ENCODE data around the gene CNGA1.
"Not testable (repeated sequence)": the region's sequence is repeated elsewhere in the genome, so short reads cannot be mapped to it uniquely, and the experiment has no call there.

CNGA1 gene

DNA sequence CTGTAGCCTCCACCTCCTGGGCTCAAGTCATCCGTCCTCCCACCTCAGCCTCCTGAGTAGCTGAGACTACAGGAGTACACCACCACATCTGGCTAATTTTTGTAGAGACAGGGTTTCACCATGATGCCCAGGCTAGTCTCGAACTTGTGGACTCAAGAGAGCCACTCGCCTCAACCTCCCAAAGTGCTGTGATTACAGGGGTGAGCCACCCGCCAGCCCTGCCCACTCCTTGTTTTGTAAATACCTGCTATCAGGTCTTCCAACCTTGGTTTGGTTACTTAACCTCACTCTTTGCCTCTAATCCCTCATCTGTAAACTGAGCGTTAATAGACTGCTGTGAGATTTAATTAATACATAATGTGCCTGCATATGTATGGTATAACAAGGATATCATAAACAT, 803 bp downstream of the CNGA1 start:
- H3K27ac ChIP-seq (ENCODE audit: low read length), result no peak overlapping the region

DNA sequence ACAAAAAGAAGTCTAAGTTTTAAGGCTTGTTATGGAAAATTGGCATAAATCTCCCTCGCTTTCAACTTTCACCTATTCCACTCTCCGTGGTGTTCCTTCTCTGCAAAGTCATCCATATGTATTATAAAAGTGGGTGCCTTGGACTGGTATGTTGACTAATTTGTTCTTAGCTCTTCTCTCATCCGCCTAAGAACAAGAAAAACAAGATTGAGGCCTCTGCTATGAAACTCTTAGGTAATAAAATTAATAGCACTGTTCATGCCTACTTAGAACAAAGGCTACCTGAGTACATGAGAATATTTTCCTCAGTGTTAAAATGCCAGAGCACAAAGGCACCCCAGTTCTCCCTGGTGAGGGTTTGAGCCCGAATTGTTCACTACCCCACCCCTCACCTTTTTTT, 1.3 kb downstream of the CNGA1 start:
- H3K27me3 ChIP-seq (ENCODE audit: insufficient read depth, low read length, poor library complexity), result no peaks in the 10 kb centered on the region
- H3K9ac ChIP-seq (ENCODE audit: low read depth, low read length), result no peak overlapping the region
- H4K20me1 ChIP-seq (ENCODE audit: insufficient read depth, low read length), result no peaks in the 10 kb centered on the region
- no peaks in the 10 kb centered on the region for H3K9me3 ChIP-seq (ENCODE audit: insufficient read depth, low read length, severe bottlenecking)
- ATAC-seq (ENCODE audit: insufficient read depth, low read depth), result no peak
- no peak for DNase-seq
- no peaks in the 10 kb centered on the region for H3K36me3 ChIP-seq (ENCODE audit: insufficient read depth, low read length)
- H2AFZ ChIP-seq (ENCODE audit: low read depth, low read length), result no peak overlapping the region
- TF ChIP-seq, protein P1, sequence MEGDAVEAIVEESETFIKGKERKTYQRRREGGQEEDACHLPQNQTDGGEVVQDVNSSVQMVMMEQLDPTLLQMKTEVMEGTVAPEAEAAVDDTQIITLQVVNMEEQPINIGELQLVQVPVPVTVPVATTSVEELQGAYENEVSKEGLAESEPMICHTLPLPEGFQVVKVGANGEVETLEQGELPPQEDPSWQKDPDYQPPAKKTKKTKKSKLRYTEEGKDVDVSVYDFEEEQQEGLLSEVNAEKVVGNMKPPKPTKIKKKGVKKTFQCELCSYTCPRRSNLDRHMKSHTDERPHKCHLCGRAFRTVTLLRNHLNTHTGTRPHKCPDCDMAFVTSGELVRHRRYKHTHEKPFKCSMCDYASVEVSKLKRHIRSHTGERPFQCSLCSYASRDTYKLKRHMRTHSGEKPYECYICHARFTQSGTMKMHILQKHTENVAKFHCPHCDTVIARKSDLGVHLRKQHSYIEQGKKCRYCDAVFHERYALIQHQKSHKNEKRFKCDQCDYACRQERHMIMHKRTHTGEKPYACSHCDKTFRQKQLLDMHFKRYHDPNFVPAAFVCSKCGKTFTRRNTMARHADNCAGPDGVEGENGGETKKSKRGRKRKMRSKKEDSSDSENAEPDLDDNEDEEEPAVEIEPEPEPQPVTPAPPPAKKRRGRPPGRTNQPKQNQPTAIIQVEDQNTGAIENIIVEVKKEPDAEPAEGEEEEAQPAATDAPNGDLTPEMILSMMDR (IDR thresholded peaks at IDR 0.05; ENCODE audit: borderline replicate concordance, extremely low read depth, low read length, poor library complexity, severe bottlenecking), result no peak
- TF ChIP-seq EZH2 (IDR thresholded peaks at IDR 0.05; ENCODE audit: borderline replicate concordance, low read depth, low read length, severe bottlenecking), result no peak
- no peak overlapping the region for H3K4me3 ChIP-seq (ENCODE audit: low read depth in 1 of 2, low read length in 2 of 2)
- H3K79me2 ChIP-seq (ENCODE audit: insufficient read depth, low read length), result no peaks in the 10 kb centered on the region
- H3K27ac ChIP-seq (ENCODE audit: low read length), result no peak overlapping the region
- H3K4me2 ChIP-seq (ENCODE audit: insufficient read depth, low read length), result no peak overlapping the region
- no peaks in the 10 kb centered on the region for H3K4me1 ChIP-seq (ENCODE audit: insufficient read depth, low read length)

More for the DNA sequence above, 803 bp downstream of the CNGA1 start:
- Histone ChIP-seq H3K36me3 (ENCODE audit: insufficient read depth, low read length) (no peaks in the 10 kb centered on the region), H3K4me3 (ENCODE audit: low read depth in 1 of 2, low read length in 2 of 2) (no peak overlapping the region), H3K27me3 (ENCODE audit: insufficient read depth, low read length, poor library complexity) (no peaks in the 10 kb centered on the region), H2AFZ (ENCODE audit: low read depth, low read length) (no peak overlapping the region), H3K9me3 (ENCODE audit: insufficient read depth, low read length, severe bottlenecking) (no peaks in the 10 kb centered on the region), H4K20me1 (ENCODE audit: insufficient read depth, low read length) (no peaks in the 10 kb centered on the region), H3K4me2 (ENCODE audit: insufficient read depth, low read length) (no peak overlapping the region), H3K79me2 (ENCODE audit: insufficient read depth, low read length) (no peaks in the 10 kb centered on the region), H3K4me1 (ENCODE audit: insufficient read depth, low read length) (no peaks in the 10 kb centered on the region), H3K9ac (ENCODE audit: low read depth, low read length) (no peak overlapping the region)
- ATAC-seq (ENCODE audit: insufficient read depth, low read depth), result no peak
- TF ChIP-seq EZH2 (IDR thresholded peaks at IDR 0.05; ENCODE audit: borderline replicate concordance, low read depth, low read length, severe bottlenecking), result no peak
- TF ChIP-seq, protein P1 (IDR thresholded peaks at IDR 0.05; ENCODE audit: borderline replicate concordance, extremely low read depth, low read length, poor library complexity, severe bottlenecking), result no peak
- no peak for DNase-seq

DNA sequence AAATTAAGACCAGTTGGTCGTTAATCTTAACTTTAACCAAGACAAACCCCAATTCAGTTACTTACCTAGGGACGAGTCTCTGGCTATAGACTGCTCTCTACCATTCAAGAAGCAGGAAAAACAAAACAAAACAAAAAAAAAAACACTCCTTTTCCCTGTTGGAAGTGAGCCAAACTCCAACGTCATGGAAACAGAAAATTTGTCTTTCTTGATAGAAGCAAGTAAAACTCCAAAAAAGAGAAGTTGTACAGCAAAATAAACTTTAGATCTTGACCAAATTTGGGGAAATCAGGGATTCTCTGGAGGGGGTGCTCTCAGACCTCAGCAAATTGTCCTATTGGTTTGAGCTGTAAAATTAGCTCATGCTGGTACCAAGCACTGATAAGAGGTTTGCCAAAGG, 3.7 kb downstream of the CNGA1 start:
- Histone ChIP-seq H3K27me3 (ENCODE audit: insufficient read depth, low read length, poor library complexity) (no peaks in the 10 kb centered on the region), H3K27ac (ENCODE audit: low read length) (no peak overlapping the region), H3K9ac (ENCODE audit: low read depth, low read length) (no peak overlapping the region), H3K9me3 (ENCODE audit: insufficient read depth, low read length, severe bottlenecking) (peaks cover 3% of the 10 kb centered on the region), H3K36me3 (ENCODE audit: insufficient read depth, low read length) (no peaks in the 10 kb centered on the region), H3K4me2 (ENCODE audit: insufficient read depth, low read length) (no peak overlapping the region), H2AFZ (ENCODE audit: low read depth, low read length) (no peak overlapping the region), H3K4me1 (ENCODE audit: insufficient read depth, low read length) (no peaks in the 10 kb centered on the region), H3K4me3 (ENCODE audit: low read depth in 1 of 2, low read length in 2 of 2) (no peak overlapping the region), H3K79me2 (ENCODE audit: insufficient read depth, low read length) (no peaks in the 10 kb centered on the region), H4K20me1 (ENCODE audit: insufficient read depth, low read length) (no peaks in the 10 kb centered on the region)
- ATAC-seq (ENCODE audit: insufficient read depth, low read depth) (no peak), DNase-seq (no peak)
- TF ChIP-seq EZH2 (IDR thresholded peaks at IDR 0.05; ENCODE audit: borderline replicate concordance, low read depth, low read length, severe bottlenecking), result no peak
- TF ChIP-seq, protein P1 (IDR thresholded peaks at IDR 0.05; ENCODE audit: borderline replicate concordance, extremely low read depth, low read length, poor library complexity, severe bottlenecking), result no peak

DNA sequence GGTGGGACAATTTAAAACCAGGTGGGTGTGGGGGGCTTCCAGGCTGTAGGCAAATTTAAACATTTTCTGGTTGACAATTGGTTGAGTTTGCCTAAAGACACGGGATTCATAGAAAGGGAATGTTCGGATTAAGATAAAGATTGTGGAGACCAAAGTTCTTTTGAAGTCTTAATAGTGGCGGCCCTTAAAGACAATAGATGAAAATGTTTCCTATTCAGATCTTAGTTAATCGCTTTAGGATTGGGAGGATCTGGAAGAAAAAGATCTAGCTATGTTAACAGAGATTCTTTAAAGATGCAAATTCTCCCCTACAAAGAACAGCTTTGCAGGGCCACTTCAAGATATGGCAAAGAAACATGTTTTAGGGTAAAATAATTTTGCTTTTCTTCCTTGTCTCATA, 4.8 kb downstream of the CNGA1 start:
- peaks cover 12% of the 10 kb centered on the region for H3K9me3 ChIP-seq (ENCODE audit: insufficient read depth, low read length, severe bottlenecking)
- H3K4me2 ChIP-seq (ENCODE audit: insufficient read depth, low read length), result no peak overlapping the region
- DNase-seq, result no peak

DNA sequence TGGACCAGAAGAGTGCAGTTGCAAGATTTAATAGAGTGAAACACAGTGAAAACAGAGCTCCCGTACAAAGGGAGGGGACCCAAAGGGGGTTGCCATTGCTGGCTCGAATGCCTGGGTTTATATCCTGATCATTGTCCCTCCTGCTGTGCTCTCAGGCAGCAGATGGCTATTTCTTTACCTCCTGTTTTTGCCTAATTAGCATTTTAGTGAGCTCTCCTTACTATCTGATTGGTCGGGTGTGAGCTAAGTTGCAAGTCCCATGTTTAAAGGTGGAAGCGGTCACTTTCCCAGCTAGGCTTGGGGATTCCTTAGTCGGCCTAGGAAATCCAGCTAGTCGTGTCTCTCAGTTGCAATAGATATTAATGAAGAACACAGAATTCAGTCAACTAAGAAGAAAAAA, 5.6 kb downstream of the CNGA1 start:
- H2AFZ ChIP-seq (ENCODE audit: low read depth, low read length); H3K79me2 ChIP-seq (ENCODE audit: insufficient read depth, low read length); H3K27me3 ChIP-seq (ENCODE audit: insufficient read depth, low read length, poor library complexity); H3K4me3 ChIP-seq (ENCODE audit: low read depth in 1 of 2, low read length in 2 of 2); DNase-seq; H3K9ac ChIP-seq (ENCODE audit: low read depth, low read length); H3K27ac ChIP-seq (ENCODE audit: low read length); H3K36me3 ChIP-seq (ENCODE audit: insufficient read depth, low read length); H3K4me2 ChIP-seq (ENCODE audit: insufficient read depth, low read length); H3K4me1 ChIP-seq (ENCODE audit: insufficient read depth, low read length); ATAC-seq (ENCODE audit: insufficient read depth, low read depth); H4K20me1 ChIP-seq (ENCODE audit: insufficient read depth, low read length): not testable (repeated sequence)
- H3K9me3 ChIP-seq (ENCODE audit: insufficient read depth, low read length, severe bottlenecking), result peaks cover 12% of the 10 kb centered on the region

More for the DNA sequence above, 4.8 kb downstream of the CNGA1 start:
- Histone ChIP-seq H3K4me1 (ENCODE audit: insufficient read depth, low read length) (no peaks in the 10 kb centered on the region), H3K79me2 (ENCODE audit: insufficient read depth, low read length) (no peaks in the 10 kb centered on the region), H2AFZ (ENCODE audit: low read depth, low read length) (no peak overlapping the region), H3K27me3 (ENCODE audit: insufficient read depth, low read length, poor library complexity) (no peaks in the 10 kb centered on the region), H3K27ac (ENCODE audit: low read length) (no peak overlapping the region), H3K36me3 (ENCODE audit: insufficient read depth, low read length) (no peaks in the 10 kb centered on the region), H4K20me1 (ENCODE audit: insufficient read depth, low read length) (no peaks in the 10 kb centered on the region), H3K9ac (ENCODE audit: low read depth, low read length) (no peak overlapping the region), H3K4me3 (ENCODE audit: low read depth in 1 of 2, low read length in 2 of 2) (no peak overlapping the region)
- no peak for ATAC-seq (ENCODE audit: insufficient read depth, low read depth)
- TF ChIP-seq EZH2 (IDR thresholded peaks at IDR 0.05; ENCODE audit: borderline replicate concordance, low read depth, low read length, severe bottlenecking), result no peak
- TF ChIP-seq, protein P1 (IDR thresholded peaks at IDR 0.05; ENCODE audit: borderline replicate concordance, extremely low read depth, low read length, poor library complexity, severe bottlenecking), result no peak
